T-helper 2 cell treated with Interferon-gamma antibody and Interleukin-4, amounts not matched to agents 5 μg/mL and 100 μg/mL, for 36 hours (primary cell): ENCODE measurements around the gene MUCL3.

Experiments
- DNase-seq: peaks from one replicate; pipeline ENCODE4 v3.0.0; 2021; ENCODE audit warnings: low spot score
- H3K27ac Mint-ChIP-seq: one replicate; pipeline ENCODE4 v1.8.0; 2021; ENCODE audit warnings: mild to moderate bottlenecking, mixed read lengths
- H3K27me3 Mint-ChIP-seq: one replicate; pipeline ENCODE4 v1.8.0; 2021; ENCODE audit warnings: low read depth, mixed read lengths
- H3K36me3 Mint-ChIP-seq: one replicate; pipeline ENCODE4 v1.8.0; 2021; ENCODE audit warnings: low read depth, mixed read lengths
- H3K4me1 Mint-ChIP-seq: one replicate; pipeline ENCODE4 v1.8.0; 2021; ENCODE audit warnings: low read depth, mixed read lengths
- H3K4me3 Mint-ChIP-seq: one replicate; pipeline ENCODE4 v1.8.0; 2022; ENCODE audit warnings: mild to moderate bottlenecking, moderate library complexity, mixed read lengths
- H3K9me3 Mint-ChIP-seq: one replicate; pipeline ENCODE4 v1.8.0; 2021; ENCODE audit warnings: mixed read lengths

MUCL3 gene

DNA sequence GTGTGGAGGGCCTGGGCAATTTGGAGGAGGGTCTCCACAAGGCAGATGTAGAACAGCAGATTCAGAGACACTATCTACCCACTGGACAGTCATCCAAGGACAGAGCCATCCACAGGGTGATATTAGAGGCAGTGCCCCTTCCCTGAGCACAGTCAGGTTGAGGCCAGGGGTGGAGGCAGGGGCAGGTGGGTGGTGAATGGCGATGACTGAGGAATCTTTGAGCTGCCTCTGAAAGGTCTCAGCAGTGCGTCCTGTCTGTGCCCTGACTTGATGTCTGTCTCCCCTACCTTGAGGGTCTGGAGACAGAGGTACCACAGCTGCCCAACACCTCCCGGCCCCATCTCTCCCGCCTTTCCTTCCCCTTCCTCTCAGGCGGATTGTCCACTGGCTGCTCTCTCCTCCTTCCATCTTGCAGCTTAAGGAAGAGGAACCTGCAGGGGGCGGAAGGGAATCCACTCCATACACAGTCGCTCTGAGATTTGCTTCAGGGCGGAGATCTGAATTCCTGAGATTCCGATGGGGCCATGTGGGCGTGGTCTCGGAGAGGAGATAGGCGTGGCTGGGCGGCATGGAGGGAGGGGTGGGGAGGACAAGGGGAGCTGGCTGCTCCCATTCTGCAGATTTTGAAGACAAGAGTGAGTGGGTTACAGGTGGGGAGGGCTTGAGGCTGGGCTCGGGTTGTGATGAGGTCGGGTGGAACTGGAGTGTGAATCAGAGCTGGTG lies 1.7 kb downstream of the MUCL3 start:
- H3K27ac Mint-ChIP-seq = no peak overlapping the region

GRCh38 chr6:30944051-30944450 lies 3.3 kb downstream of the MUCL3 start:
- no peak overlapping the region for H3K27ac Mint-ChIP-seq
- H3K4me3 Mint-ChIP-seq = no peak overlapping the region
- no peaks in the 10 kb centered on the region for H3K36me3 Mint-ChIP-seq
- H3K4me1 Mint-ChIP-seq = no peaks in the 10 kb centered on the region
- DNase-seq = no peak
- H3K9me3 Mint-ChIP-seq = no peaks in the 10 kb centered on the region
- H3K27me3 Mint-ChIP-seq = peaks cover 56% of the 10 kb centered on the region

More for the DNA sequence above, 1.7 kb downstream of the MUCL3 start:
- H3K36me3 Mint-ChIP-seq = no peaks in the 10 kb centered on the region
- no peaks in the 10 kb centered on the region for H3K9me3 Mint-ChIP-seq
- no peaks in the 10 kb centered on the region for H3K4me1 Mint-ChIP-seq
- DNase-seq = no peak
- H3K27me3 Mint-ChIP-seq = peaks cover 43% of the 10 kb centered on the region
- H3K4me3 Mint-ChIP-seq = no peak overlapping the region

DNA sequence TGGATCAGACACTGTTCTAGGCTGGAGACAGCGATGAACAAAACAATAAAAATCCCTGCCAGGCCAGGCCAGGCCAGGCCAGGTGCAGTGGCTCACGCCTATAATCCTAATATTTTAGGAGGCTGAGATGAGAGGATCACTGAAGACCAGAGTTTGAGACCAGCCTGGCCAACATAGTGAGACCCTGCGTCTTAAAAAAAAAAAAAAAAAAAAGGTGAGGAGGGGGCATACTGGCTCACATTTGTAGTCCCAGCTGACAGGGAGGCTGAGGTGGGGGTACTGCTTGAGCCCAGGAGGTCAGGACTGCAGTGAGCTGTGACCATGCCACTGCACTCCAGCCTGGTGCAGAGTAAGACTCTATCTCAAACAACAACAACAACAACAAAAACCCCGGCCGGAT lies 4.5 kb downstream of the MUCL3 start:
- DNase-seq = no peak
- peaks cover 65% of the 10 kb centered on the region for H3K27me3 Mint-ChIP-seq
- H3K36me3 Mint-ChIP-seq = no peaks in the 10 kb centered on the region
- no peaks in the 10 kb centered on the region for H3K9me3 Mint-ChIP-seq
- no peaks in the 10 kb centered on the region for H3K4me1 Mint-ChIP-seq
- no peak overlapping the region for H3K27ac Mint-ChIP-seq
- H3K4me3 Mint-ChIP-seq = no peak overlapping the region

DNA sequence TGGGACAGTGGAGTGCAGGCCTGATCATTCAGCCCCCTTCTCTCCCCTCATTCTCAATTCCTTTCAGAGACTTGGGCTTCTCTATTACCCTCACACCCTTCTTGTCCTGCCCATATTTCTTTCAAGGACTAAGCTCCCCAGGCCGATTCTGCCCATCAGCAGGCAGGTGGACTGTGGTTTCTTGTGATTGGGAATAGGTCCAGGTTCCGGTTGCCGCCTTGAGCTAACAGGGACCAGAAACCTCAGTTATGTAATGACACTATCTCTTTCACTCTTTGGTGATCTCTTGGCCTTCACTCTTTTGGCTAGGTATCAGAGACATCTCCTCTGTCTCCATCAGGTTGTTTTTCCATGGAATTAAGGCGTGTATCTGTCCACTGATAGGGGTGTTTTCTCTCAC lies 6.5 kb downstream of the MUCL3 start:
- no peak overlapping the region for H3K27ac Mint-ChIP-seq
- no peaks in the 10 kb centered on the region for H3K36me3 Mint-ChIP-seq
- no peak for DNase-seq
- H3K27me3 Mint-ChIP-seq = peaks cover 74% of the 10 kb centered on the region
- H3K9me3 Mint-ChIP-seq = no peaks in the 10 kb centered on the region
- H3K4me1 Mint-ChIP-seq = no peaks in the 10 kb centered on the region
- no peak overlapping the region for H3K4me3 Mint-ChIP-seq

- Mint-ChIP-seq H3K27me3 (peaks cover 73% of the 10 kb centered on the region), H3K4me1 (no peaks in the 10 kb centered on the region), H3K27ac (no peak overlapping the region), H3K36me3 (no peaks in the 10 kb centered on the region), H3K4me3 (no peak overlapping the region), H3K9me3 (no peaks in the 10 kb centered on the region)
- DNase-seq = no peak
Measured at GRCh38 chr6:30948811-30949210, 8.0 kb downstream of the MUCL3 start.

DNA sequence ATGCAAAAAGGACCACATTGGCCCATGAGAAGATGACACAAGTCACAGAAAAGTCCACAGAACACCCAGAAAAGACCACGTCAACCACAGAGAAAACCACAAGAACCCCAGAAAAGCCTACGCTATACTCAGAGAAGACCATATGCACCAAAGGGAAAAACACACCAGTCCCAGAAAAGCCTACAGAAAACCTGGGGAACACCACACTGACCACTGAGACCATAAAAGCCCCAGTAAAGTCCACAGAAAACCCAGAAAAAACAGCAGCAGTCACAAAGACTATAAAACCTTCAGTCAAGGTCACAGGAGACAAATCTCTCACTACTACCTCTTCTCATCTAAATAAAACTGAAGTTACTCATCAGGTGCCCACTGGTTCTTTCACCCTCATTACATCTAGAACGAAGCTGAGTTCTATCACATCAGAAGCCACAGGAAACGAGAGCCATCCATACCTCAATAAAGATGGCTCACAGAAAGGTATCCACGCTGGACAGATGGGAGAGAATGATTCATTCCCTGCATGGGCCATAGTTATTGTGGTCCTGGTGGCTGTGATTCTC lies 11.2 kb downstream of the MUCL3 start:
- Mint-ChIP-seq H3K4me1 (peaks cover 4% of the 10 kb centered on the region), H3K27ac (no peak overlapping the region), H3K27me3 (peaks cover 83% of the 10 kb centered on the region), H3K36me3 (no peaks in the 10 kb centered on the region), H3K9me3 (no peaks in the 10 kb centered on the region), H3K4me3 (no peak overlapping the region)
- no peak for DNase-seq

- H3K36me3 Mint-ChIP-seq = no peaks in the 10 kb centered on the region
- no peaks in the 10 kb centered on the region for H3K9me3 Mint-ChIP-seq
- H3K4me1 Mint-ChIP-seq = peaks cover 4% of the 10 kb centered on the region
- peaks cover 84% of the 10 kb centered on the region for H3K27me3 Mint-ChIP-seq
- H3K4me3 Mint-ChIP-seq = peak overlapping the region; percentile 52
- H3K27ac Mint-ChIP-seq = no peak overlapping the region
- no peak for DNase-seq
Measured at GRCh38 chr6:30954631-30955366, 14.0 kb downstream of the MUCL3 start.

DNA sequence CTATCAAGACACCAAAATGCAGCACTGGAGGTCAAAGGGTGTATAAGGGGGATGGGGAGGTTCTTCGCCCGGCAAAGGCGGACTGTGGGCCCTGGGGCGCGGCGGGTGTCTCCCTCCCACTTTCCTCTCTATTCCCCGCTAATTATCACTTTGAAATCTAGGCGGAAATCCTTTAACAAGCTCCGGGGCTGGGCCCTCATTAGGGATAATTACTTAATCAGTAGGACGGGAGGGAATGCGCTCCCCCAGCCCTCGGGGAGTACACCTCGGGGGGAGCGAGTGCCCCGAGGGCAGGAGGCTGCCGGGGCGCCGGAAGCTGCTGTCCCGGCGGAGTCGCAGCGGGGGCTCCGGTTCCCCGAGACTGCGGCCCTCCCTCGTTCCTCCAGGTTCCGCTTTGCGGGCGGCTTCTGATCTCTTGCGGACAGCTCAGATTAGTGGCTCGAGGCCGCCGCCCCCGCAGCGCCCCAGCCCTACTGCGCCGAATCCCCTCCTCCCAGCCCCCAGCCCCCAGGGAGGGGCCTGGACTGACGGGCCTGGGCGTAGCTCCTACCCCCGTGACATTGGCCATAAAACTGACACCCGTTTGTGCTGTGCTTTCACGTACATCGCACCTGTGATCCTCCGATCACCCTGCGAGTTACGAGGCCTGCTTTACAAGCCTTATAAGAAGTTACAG lies 14.7 kb downstream of the MUCL3 start:
- Mint-ChIP-seq H3K36me3 (no peaks in the 10 kb centered on the region), H3K4me3 (peak overlapping the region; percentile 65), H3K27ac (no peak overlapping the region), H3K9me3 (no peaks in the 10 kb centered on the region), H3K4me1 (peaks cover 4% of the 10 kb centered on the region), H3K27me3 (peaks cover 81% of the 10 kb centered on the region)
- DNase-seq = peak; percentile 25

DNA sequence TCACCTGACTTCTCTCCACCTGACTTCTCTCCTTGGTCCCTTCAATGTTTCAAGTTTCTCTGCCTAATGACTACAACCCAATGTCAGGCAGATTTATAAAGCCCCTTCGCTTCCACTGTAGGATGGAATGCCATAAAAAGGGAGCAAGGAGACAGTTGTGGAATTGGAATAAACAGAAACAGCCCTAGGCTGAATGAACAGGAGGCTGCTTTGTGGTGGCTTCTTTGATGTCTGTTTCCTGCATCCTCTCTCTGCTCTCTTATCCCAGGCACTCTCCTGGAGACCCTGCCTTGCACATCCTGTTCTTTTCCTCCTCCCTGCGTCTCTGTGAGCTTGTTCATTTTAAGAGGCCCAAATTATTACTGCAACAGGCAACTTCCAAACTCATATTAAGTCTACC lies 16.9 kb downstream of the MUCL3 start:
- DNase-seq = no peak
- Mint-ChIP-seq H3K27ac (no peak overlapping the region), H3K4me1 (peaks cover 4% of the 10 kb centered on the region), H3K36me3 (no peaks in the 10 kb centered on the region), H3K4me3 (no peak overlapping the region), H3K27me3 (peaks cover 68% of the 10 kb centered on the region), H3K9me3 (no peaks in the 10 kb centered on the region)

DNA sequence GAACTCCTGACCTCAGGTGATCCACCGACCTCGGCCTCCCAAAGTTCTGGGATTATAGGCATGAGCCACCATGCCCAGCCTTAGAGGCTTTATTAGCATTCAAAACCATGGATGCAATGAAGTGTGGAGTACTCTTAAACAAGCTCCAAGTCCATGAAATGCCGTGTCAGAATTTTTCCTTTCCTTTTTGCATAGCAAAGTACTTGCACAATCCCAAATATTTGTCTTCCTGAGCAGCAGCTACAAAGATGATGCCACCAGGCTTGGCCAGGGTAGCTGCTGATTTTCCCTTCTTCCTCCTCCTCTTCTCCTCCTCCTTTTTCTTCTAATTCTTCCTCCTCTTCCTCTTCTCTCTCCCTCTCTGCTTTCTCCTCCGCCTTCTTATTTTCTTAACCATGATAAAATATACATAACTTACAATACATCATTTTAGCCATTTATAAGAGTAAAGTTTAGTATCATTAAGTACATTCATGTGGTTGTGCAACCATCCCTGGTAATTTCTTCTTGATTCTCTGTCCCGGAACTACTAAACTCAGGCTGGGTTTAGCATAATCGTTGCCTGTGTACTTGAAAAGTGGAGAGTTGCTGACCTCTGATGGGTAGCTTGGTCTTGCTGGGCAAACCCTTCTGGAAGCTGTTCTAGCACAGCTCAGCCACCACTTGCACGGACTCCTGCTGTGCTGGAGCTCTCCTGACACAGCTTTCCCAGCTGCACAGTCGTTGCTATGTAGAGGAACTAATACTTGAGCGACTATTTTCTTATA lies 20.3 kb downstream of the MUCL3 start:
- no peak overlapping the region for H3K27ac Mint-ChIP-seq
- H3K27me3 Mint-ChIP-seq = peaks cover 54% of the 10 kb centered on the region

GRCh38 chr6:30962716-30963115 lies 21.9 kb downstream of the MUCL3 start:
- Mint-ChIP-seq H3K27me3 (peaks cover 41% of the 10 kb centered on the region), H3K9me3 (no peaks in the 10 kb centered on the region), H3K27ac (no peak overlapping the region), H3K4me3 (no peak overlapping the region), H3K36me3 (no peaks in the 10 kb centered on the region), H3K4me1 (peaks cover 14% of the 10 kb centered on the region)
- no peak for DNase-seq

More for the DNA sequence above, 20.3 kb downstream of the MUCL3 start:
- H3K9me3 Mint-ChIP-seq = no peaks in the 10 kb centered on the region
- H3K4me1 Mint-ChIP-seq = peaks cover 14% of the 10 kb centered on the region
- no peak for DNase-seq
- H3K4me3 Mint-ChIP-seq = no peak overlapping the region
- H3K36me3 Mint-ChIP-seq = no peaks in the 10 kb centered on the region

DNA sequence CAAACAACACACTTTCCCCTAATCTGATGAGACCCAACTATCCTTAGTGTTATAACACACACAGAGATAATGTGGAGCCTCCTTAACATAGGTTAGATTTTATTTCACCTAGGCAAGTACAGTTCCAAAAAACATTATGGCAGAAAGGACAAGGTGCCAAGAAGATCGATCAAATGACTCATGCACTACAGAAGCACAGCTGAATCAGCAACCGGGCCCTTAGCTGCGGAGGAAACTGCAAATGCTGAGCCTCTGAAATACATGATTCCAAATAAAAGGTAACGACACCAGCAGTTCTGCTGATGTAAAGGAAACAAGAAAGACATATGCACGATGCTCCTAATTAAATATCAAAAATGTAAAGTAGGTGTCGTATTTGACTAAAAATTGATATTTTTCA lies 22.9 kb downstream of the MUCL3 start:
- H3K36me3 Mint-ChIP-seq = no peaks in the 10 kb centered on the region
- H3K4me3 Mint-ChIP-seq = no peak overlapping the region
- no peak overlapping the region for H3K27ac Mint-ChIP-seq
- peaks cover 32% of the 10 kb centered on the region for H3K27me3 Mint-ChIP-seq
- no peaks in the 10 kb centered on the region for H3K9me3 Mint-ChIP-seq
- H3K4me1 Mint-ChIP-seq = peaks cover 14% of the 10 kb centered on the region
- no peak for DNase-seq

- Mint-ChIP-seq H3K36me3 (no peaks in the 10 kb centered on the region), H3K4me3 (no peak overlapping the region), H3K27ac (no peak overlapping the region), H3K4me1 (peaks cover 14% of the 10 kb centered on the region), H3K27me3 (peaks cover 31% of the 10 kb centered on the region), H3K9me3 (no peaks in the 10 kb centered on the region)
- DNase-seq = no peak
Measured at GRCh38 chr6:30964075-30964474, 23.3 kb downstream of the MUCL3 start.
